Fibroblast of peridontal ligament (primary cell): ENCODE data around the gene SMIM38.

ENCODE experiments used
- DNase-seq: peaks from one replicate; pipeline ENCODE4 v3.0.0-alpha.2; 2010; ENCODE audit errors: extremely low read depth

The SMIM38 gene

GRCh38 chr11:69203381-69203780 is 47.6 kb downstream of the SMIM38 start:
- DNase-seq: peak; percentile 61

GRCh38 chr11:69203901-69204245 is 48.1 kb downstream of the SMIM38 start:
- DNase-seq: no peak

- no peak for DNase-seq
Observed at GRCh38 chr11:69204246-69204940, 48.7 kb downstream of the SMIM38 start.

GRCh38 chr11:69204941-69205742 is 49.4 kb downstream of the SMIM38 start:
- DNase-seq: no peak
